Lower leg skin (tissue), 4 donors: ENCODE measurements around the gene MXI1. TPM values are rescaled to one million over a fixed set of nuclear protein-coding genes. Genes with fewer than 3 reads are reported as not detected.

ENCODE experiments used
- DNase-seq, 2 donors: peaks; one replicate each; pipeline ENCODE4 v3.0.0-alpha.2; 2019; ENCODE audit warnings: low spot score in 2 of 2
- H3K4me3 ChIP-seq: fragments of 200-600 bp; sonication (generic); 2 replicates; pipeline ENCODE4 v1.5.1; 2017; ENCODE audit warnings: mild to moderate bottlenecking, low read depth; ENCODE audit not compliant: poor library complexity, severe bottlenecking
- POLR2A ChIP-seq, 2 donors: fragments of 450-650 bp; IDR thresholded peaks; one replicate each; pipeline ENCODE4 v1.6.1; 2016 to 2017; ENCODE audit warnings: antibody characterized with exemption in 2 of 2, mild to moderate bottlenecking in 1 of 2, moderate library complexity in 1 of 2
- WGBS, 2 donors: methylation state at CpG; one replicate each; pipeline ENCODE4 v1.1.5; 2018; 5-methylcytosine and 5-hydroxymethylcytosine counted together
- intact Hi-C: fragments of 100-400 bp; cut with DNase I; formaldehyde crosslinking; loops from one replicate; pipeline ENCODE4 v1.15.0; 2023; ENCODE audit warnings: low total_unique reads
- total RNA-seq, 4 donors: library from RNA; depleted of rRNA; stranded (reverse); fragments of >200 nt; gene quantifications; one replicate each; pipeline ENCODE4 v1.1.0, GENCODE V29; 2016
- TF ChIP-seq, protein P1 (sequence below), 3 donors: fragments of 450-650 bp; IDR thresholded peaks; one replicate each; pipeline ENCODE4 v1.5.1; 2016; ENCODE audit warnings: antibody characterized with exemption in 3 of 3, mild to moderate bottlenecking in 3 of 3, moderate library complexity in 2 of 3

MXI1 gene
- total RNA-seq: 100 to 1,000 TPM in 2 of 4 donors, 10 to 100 TPM in 2; 83.9 to 112 (median 99.3) TPM

DNA sequence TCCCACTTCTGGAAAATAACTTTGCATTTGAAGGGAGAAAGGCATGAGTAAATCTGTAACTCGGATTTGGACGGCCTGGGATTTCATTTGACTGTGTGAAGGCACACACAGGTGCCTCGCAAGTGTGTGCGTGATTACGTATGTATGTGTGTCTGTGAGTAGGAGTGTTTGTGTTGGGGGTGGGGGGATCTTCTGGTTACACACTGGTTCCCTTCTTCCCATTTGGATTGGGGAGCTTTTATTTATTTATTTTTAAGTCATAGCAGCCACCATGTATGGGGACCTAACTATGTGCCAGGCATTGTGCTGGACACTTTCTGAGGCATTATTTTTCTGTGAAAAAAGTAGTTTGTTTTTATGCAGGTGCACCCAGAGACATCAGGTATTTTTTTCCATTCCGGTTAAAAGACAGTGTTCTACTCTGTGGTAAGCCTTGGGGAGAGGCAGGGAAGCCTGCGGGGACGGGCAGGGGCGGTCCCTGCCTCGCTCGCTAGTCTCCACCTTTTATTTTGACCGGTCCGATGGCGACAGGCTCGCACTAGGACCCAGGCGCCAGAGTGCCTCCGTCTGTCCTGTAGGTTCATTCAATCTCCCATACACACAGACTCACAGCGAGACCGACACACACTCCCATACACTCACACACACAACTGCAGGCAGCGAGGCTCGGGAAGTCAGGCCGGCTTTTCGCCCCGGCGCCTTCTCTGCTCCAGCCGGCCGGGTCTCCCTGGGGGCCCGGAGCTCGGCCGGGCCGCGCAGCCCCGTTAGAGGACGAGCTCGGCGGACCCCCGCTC lies at the start of gene MXI1:
TSS of gene MXI1 (plus strand) at position 595 of the 794 bp plus-strand sequence. CDS start 204 bp downstream, outside the sequence.
- WGBS, 2 donors: 6 to 8% methylated on average over 23 to 25 of the region's 37 CpGs

DNA sequence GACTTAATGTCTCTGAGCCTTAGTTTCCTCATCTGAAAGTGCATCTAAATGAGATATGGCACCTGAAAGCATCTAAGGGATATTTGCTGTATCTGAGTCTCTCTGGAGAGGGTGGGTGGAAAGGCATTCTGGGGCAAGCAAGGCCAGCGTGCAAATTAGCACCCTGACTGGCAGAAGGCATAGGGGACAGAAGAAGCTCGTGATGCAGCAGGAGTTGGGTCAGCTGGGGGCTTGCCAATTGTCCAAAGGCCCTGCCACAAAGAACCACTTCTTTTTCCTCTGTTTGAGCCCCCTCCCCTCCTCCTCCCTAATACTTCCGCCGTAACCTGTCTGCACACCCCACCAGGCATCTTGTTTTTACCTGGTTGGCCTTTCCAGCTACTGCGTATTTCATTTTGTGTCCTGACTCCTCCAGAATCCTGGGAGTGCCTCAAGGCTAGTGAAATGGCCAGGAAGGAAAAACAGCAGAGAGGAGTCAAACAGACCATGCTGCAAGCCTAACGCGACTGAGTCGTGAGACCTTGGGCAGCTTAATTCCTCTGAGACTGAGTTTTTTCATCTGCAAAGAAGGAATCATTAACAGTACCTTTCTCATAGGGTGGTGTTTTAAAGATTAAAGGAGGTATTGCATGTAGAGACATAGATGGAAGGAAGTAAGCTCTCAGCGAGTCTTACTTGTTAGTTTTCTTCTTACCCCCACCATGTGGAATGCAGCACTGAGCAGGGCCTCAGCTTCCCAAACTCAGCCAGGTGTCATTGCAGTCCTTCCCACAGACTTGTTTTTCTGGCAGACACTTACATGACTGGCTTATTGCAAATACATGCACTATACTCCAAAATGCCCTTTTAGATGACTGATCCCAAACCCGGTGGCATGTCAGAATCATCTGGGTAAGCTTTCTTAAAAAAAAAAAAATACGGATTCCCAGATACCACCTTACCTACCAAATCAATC lies 49.1 kb upstream of the MXI1 start:
- peak in 1 of 2 donors; percentile 20 for DNase-seq
- TF ChIP-seq, protein P1, sequence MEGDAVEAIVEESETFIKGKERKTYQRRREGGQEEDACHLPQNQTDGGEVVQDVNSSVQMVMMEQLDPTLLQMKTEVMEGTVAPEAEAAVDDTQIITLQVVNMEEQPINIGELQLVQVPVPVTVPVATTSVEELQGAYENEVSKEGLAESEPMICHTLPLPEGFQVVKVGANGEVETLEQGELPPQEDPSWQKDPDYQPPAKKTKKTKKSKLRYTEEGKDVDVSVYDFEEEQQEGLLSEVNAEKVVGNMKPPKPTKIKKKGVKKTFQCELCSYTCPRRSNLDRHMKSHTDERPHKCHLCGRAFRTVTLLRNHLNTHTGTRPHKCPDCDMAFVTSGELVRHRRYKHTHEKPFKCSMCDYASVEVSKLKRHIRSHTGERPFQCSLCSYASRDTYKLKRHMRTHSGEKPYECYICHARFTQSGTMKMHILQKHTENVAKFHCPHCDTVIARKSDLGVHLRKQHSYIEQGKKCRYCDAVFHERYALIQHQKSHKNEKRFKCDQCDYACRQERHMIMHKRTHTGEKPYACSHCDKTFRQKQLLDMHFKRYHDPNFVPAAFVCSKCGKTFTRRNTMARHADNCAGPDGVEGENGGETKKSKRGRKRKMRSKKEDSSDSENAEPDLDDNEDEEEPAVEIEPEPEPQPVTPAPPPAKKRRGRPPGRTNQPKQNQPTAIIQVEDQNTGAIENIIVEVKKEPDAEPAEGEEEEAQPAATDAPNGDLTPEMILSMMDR (IDR thresholded peaks at IDR 0.05): no peak
- no peak for TF ChIP-seq POLR2A (IDR thresholded peaks at IDR 0.05)
- no peak overlapping the region for H3K4me3 ChIP-seq
- intact Hi-C loops: no loop called here
- WGBS, 2 donors: 75 to 85% methylated on average over 11 of the region's 11 CpGs

More for the DNA sequence above, at the start of gene MXI1:
- no peak for TF ChIP-seq POLR2A (IDR thresholded peaks at IDR 0.05)
- TF ChIP-seq, protein P1 (IDR thresholded peaks at IDR 0.05): no peak
- H3K4me3 ChIP-seq: peak within 1 kb of the TSS; percentile 35
- peak; percentile 61 to 94 for DNase-seq
- intact Hi-C loops: no loop called here

DNA sequence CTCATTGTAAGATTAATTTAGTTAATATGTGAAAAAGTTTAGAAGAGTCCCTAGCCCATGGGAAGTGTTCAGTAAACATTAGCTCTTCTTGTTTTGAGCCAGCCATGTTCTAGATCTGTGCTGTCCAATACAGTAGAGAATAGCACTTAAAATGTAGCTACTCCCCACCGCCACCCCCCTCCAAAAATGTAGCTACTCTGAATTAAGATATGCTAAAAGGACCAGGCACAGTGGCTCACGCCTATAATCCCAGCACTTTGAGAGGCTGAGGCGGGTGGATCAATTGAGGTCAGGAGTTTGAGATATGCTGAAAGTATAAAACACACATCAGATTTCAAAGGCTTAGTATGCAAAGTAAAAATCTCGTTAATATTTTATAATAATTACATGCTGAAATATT lies 47.3 kb upstream of the MXI1 start:
- peak in 1 of 2 donors; percentile 20 for DNase-seq
- no peak for TF ChIP-seq POLR2A (IDR thresholded peaks at IDR 0.05)
- TF ChIP-seq, protein P1 (IDR thresholded peaks at IDR 0.05): no peak
- 88 to 94% methylated on average over 4 of the region's 4 CpGs for WGBS, 2 donors
- no peak overlapping the region for H3K4me3 ChIP-seq
- intact Hi-C loops: no loop called here

DNA sequence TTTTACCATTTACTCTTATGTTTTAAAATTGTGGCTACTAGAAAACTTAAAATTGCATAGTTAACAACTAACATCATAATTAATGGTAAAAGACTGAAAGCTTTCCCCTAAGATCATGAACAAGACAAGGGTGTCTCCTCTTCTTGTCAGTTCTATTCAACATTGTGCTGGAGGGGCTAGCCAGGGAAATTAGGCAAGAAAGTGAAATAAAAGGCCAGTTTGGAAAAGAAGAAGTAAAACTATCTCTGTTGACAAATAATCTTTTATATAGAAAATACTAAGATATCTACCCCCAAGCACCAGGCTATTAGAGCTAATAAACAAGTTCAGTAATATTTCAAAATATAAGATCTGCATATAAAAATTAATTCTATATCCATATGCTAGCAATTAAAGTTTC lies 46.9 kb upstream of the MXI1 start:
- TF ChIP-seq POLR2A (IDR thresholded peaks at IDR 0.05): no peak
- TF ChIP-seq, protein P1 (IDR thresholded peaks at IDR 0.05): no peak
- no peak overlapping the region for H3K4me3 ChIP-seq
- intact Hi-C loops: no loop called here
- DNase-seq: no peak

DNA sequence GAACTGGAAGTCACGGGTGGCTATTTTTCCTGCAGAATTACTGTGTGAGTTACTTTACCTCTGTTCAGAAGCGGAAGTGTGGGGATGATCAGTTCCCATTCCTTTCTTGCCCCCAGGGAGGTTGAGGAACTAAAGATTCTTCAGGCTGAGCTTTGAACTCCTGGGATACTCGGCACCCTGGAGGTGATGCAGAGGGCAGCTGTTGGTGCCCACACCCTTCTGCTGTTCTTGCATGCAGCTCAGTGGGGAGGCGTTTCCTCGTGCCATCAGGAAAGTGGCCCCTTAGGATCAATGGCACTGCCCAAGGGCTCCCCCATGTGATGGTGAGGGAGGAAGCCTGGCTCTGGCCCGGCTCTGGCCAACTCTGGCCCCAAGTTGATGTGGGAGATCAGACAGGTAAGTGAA lies 44.7 kb upstream of the MXI1 start:
- 45 to 50% methylated on average over 4 to 6 of the region's 6 CpGs for WGBS, 2 donors
- H3K4me3 ChIP-seq: no peak overlapping the region
- no peak for TF ChIP-seq POLR2A (IDR thresholded peaks at IDR 0.05)
- TF ChIP-seq, protein P1 (IDR thresholded peaks at IDR 0.05): no peak
- intact Hi-C loops: no loop called here
- peak in 1 of 2 donors; percentile 82 for DNase-seq
